HEK293 (cell line): ENCODE results near the gene NXN.
"Not testable (repeated sequence)": the region's sequence is repeated elsewhere in the genome, so short reads cannot be mapped to it uniquely, and the experiment has no call there.

Experiments used
- CTCF ChIA-PET: fragments of 350-600 bp; formaldehyde crosslinking; extraction: SDS; loops from one replicate; lab custom pipeline; 2021; ENCODE audit warnings: antibody characterized with exemption; lab: Yijun Ruan, JAX
- POLR2A ChIA-PET: fragments of 300-600 bp; formaldehyde crosslinking; extraction: SDS; loops from one replicate; lab custom pipeline; 2020; ENCODE audit warnings: antibody characterized with exemption, inconsistent platforms; lab: Yijun Ruan, JAX
- H3K27ac ChIP-seq: fragments of 200-500 bp; sonication (Bioruptor generic); 2 replicates; pipeline ENCODE4 v1.5.1; 2014; ENCODE audit warnings: low read depth, low read length, control low read depth, inconsistent platforms; ENCODE audit errors: extremely low read depth
- H3K36me3 ChIP-seq, 2 experiments: fragments of 200-500 bp in 1 of 2; sonication (Bioruptor generic) in 1 of 2; 1 replicate in 1 of 2; 2 replicates in 1 of 2; pipeline ENCODE4 v1.5.1; 2014 to 2017; ENCODE audit warnings: inconsistent platforms in 2 of 2, low read length in 2 of 2; ENCODE audit not compliant: control insufficient read depth in 2 of 2, insufficient read depth in 1 of 2
- H3K4me1 ChIP-seq: fragments of 200-500 bp; sonication (Bioruptor generic); 2 replicates; pipeline ENCODE4 v1.5.1; 2014; ENCODE audit warnings: mild to moderate bottlenecking, low read length, inconsistent platforms; ENCODE audit not compliant: control insufficient read depth, insufficient read depth
- H3K4me3 ChIP-seq: 2 replicates; pipeline ENCODE4 v1.5.1; 2011; ENCODE audit warnings: low read depth, mild to moderate bottlenecking, control low read depth, low read length, moderate library complexity
- H3K9me3 ChIP-seq: fragments of 200-500 bp; sonication (Bioruptor generic); 2 replicates; pipeline ENCODE4 v1.5.1; 2014; ENCODE audit warnings: low read depth, low read length, inconsistent platforms; ENCODE audit not compliant: control insufficient read depth, insufficient read depth
- ZBTB6 ChIP-seq: fragments of 450-650 bp; formaldehyde crosslinking; IDR thresholded peaks from 2 replicates; pipeline ENCODE4 v1.5.1; 2017; ENCODE audit warnings: missing biosample characterization, missing genetic modification characterization

NXN gene

GRCh38 chr17:750431-751037 lies 229.0 kb downstream of the NXN start (continued):
- no peak for TF ChIP-seq ZBTB6 (tag by site-specific recombination)

- not testable (repeated sequence) for H3K4me1 ChIP-seq, H3K27ac ChIP-seq, H3K9me3 ChIP-seq, H3K4me3 ChIP-seq
- H3K36me3 ChIP-seq, result peaks cover 14 to 59% of the 10 kb centered on the region in 2 experiments
- ChIA-PET POLR2A (interaction anchor here (0.7 to 1.3 kb wide), 3 partner anchors 14 to 237 kb away, joined by 3 to 5 read pairs (median 5); partner anchors contain the start of genes GLOD4 and MRM3), CTCF (interaction anchor here (2.1 kb wide), 1 partner anchor 232 kb away, joined by 8 read pairs; no protein-coding TSS in a partner anchor)
Observed at GRCh38 chr17:749359-749758, 230.2 kb downstream of the NXN start.
